Stimulated activated CD8-positive, alpha-beta memory T cell treated with anti-CD3 and anti-CD28 coated beads, Interleukin-7, amount 100 ng/mL, for 4 hours (primary cell): ENCODE measurements around the gene LYPD4.
A peak's percentile ranks its signal among the peaks of the same experiment; 100 is the strongest.
"Not testable (repeated sequence)": the region's sequence is repeated elsewhere in the genome, so short reads cannot be mapped to it uniquely, and the experiment has no call there.

Experiments
- DNase-seq, 2 donors: peaks; one replicate each; pipeline ENCODE4 v3.0.0-alpha.2; 2020; ENCODE audit warnings: low read depth in 2 of 2

LYPD4 gene

DNA sequence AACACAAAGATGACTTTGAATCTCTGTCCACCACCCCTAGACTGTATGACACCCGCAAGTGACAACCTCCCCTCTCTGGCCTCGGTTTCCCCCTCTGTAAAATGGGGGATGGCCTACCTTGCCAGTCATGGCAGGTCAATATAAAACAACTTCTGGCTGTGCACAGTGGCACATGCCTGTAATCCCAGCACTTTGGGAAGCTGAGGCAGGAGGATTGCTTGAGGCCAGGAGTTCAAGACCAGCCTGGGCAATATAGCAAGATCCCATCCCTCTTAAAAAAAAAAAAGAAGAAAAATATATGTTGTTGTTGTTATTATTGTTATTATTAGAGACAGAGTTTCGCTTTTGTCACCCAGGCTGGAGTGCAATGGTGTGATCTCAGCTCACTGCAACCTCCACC is 31.5 kb upstream of the LYPD4 start:
- DNase-seq = not testable (repeated sequence)

DNA sequence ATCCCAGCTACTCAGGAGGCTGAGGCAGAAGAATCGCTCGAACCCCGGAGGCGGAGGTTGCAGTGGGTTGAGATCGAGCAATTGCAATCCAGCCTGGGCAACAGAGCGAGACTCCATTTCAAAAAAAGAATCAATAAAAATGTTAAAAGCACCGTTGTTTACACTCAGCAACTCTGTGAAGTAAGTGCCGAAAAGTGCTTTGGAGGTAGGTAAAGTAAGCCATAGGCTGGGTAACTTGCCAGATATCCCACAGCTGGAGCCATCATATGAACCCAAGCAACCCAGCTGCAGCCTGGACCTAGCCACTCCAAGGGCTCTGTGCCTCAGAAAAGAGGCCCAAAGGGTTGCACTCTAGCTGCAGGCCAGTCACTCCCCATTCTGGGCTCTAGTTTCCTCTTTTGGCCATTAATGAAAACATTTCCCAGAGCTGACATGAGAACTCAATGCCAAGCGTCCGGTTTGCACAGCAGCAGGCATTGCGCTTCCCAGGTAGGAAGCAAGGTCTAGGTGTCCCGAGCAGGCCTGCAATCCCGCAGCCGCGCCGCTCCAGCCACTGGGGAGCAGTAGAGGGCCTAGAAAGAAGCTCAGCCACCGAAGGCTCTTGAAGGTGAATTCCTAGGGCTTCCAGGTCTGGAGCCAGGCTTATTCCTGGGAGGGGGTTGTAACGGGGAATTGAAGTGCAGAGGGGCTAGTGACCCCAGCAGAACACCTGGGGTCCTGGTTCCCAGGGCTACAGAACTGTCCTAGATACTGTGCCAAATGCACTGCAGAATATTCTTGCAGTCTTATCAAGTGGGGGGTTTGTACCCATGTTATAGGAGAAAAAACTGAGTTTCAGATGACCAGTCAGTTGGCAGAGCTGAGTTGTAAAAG is 28.5 kb upstream of the LYPD4 start:
- peak in 1 of 2 donors; percentile 43 for DNase-seq

DNA sequence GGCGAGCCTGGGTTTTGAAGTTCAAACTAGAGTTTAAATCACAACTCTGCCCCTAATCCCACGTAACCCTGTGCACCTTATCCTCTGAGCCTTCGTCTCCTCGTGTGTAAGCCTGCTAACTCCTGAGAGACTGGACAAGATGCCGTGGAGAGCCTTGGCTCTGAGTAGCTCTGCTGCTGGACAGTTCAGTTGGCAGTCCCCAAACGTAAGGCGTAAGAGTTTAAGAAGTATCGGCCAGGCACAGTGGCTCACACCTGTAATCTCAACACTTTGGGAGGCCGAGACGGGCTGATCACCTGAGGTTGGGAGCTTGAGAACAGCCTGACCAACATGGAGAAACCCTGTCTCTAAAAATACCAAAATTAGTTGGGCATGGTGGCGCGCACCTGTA is 27.9 kb upstream of the LYPD4 start:
- DNase-seq = no peak

DNA sequence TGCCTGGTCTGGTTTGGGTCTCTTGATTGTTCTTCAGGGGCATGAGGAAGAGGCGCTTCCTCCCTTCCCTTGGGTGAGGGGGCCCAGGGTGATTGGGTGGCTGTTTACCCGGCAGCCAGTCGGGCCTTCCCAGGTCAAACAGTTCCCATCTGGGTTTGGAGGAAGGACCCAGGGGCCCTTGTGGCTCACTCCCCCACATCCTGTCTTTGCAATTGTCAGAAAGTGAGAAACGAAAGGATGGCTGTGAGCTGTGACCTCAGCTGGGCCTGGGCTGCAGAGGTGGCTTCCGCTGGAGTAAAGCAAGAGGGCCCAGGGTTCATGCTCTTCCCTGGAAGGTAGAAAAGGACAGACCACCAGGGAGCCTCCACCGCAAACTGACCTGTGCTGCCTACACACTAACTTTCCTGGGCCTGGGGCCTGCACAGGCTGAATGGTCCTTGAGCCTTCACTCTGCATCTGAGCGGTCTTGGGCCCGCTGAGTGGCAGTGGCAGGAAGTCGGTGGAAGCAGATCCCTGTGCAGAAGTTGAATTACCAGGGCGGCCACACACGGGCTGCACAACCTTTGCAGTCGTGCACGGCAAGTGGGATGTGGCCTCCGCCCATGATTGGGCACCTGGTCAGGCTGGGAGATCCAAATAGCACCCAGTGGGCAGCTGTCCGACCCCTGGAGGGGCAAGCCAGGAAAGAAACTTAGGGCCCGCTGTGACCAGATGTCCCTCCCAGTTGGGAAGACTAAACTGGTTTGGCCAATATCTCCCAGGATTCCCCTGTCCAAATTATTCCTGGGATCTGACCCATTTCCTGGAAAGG is 27.3 kb upstream of the LYPD4 start:
- peak in 1 of 2 donors; percentile 43 for DNase-seq

DNA sequence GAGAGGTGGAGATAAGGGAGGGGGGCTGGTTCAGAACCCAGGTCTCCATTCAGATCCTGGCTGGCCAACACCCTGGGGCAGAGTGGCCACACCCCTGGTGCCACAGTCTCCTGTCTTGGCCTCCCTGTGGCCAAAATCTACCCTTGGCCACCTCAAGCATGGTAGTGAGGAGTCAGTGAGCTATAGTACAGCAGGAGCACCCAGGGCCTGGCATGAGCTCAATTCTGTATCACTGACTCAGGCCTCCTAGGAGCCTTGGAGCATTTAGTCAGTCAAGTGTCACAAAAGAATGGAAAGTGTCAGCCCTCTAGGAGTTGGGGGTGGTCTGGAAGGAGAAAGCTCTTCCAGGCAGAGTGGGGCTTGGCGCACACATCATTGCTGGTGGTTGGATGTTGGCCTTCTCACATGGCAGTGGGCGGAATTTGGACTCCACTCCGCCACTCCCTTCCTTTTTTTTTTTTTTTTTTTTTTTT is 26.0 kb upstream of the LYPD4 start:
- DNase-seq = no peak

DNA sequence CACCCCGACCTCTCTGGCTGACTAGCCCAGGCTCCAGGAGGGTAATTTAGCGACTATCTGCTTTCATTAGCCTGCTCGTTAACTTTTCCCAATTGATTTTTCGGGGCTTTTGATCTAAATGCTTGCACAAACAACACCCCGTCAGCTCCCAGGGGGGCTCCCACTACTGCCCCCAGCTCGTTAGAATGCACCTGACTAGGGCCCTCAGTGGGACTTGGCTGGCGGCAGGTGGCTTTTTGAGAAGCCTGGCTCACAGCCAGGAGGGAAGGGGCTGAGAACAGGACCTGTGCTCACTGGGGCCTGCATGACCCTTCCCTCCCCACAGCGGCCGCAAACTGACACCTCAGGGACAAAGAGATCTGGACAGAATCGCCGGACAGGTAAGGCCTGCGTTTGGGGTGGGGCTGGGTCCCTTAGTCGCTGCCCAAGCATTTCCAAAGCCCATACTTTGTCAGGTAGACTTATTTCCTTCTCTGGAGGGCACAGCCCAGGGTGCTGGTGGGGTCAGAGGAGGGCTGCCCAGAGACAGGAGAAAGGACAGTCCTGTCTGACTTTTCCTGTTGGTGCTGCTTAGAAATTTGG is 25.0 kb upstream of the LYPD4 start:
- DNase-seq = no peak

DNA sequence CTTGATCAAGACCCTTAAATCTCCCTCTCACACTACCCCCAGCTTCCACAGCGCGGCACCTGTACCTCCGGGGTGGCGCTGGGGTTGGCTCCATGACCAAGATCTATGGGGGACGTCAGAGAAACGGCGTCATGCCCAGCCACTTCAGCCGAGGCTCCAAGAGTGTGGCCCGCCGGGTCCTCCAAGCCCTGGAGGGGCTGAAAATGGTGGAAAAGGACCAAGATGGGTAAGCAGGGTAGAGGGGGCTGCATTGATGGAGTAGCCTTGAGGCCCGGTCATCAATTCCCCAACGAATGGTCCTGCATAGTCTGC is 24.5 kb upstream of the LYPD4 start:
- DNase-seq = no peak

DNA sequence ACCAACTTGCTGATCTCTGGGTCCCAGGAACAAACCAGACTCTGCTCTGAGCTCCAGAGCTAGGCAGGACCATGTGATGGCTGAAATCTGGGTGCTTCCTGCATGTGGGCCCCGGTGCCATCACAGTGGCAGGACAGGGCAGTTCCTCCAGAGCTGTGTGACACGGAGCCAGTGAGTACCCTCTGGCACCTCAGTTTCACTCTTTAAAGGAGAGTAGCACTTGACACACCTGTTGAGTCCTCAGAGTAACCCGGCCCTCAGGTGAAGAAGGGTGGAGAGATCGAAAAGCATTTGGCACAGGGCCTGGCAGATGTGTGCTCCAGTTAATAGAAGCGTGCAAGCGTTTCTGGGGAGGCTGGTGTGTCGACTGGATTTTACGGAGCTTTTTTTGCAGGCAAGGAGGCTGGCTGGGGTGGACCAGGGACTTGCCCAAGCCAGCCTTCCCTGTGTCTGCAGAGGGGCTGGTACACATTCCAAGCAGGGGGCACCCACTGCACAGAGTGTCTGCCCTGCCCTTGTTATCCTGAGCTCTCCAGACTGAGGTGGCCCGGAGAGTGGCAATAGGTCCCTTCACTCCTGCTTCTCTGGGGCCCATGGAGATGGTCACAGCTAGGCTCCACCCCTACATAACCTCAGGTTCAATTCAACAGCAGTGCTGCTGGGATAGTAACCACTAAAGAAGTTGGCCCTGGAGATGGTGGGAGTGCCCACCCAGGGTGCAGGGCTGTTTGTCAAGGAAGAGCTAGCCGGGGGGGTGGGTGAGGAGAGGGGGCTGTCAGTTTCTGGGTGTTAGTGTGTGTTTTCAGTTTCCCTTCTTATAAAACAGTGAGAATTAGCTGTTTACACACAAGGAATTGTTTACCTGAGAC is 23.9 kb upstream of the LYPD4 start:
- no peak for DNase-seq

DNA sequence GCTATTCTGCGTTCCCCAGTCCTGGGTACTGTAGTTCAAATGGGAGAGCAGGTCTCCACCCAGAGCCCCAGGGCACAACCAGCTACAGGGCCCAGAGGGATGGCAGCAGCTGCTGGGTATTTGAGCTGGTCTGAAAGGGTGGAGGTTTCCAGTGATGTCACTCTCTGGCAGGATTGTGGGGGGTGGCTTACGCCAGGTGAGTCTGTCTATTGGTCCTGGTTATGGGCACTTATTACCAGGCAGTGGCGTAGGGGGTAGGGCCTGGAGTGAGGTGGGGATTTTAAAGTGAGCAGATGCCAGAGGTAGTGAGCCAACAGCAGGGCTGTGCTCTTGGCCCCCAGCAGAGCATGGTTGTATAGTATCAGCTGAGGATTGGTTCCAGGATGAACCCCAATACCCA is 21.8 kb upstream of the LYPD4 start:
- DNase-seq = no peak

DNA sequence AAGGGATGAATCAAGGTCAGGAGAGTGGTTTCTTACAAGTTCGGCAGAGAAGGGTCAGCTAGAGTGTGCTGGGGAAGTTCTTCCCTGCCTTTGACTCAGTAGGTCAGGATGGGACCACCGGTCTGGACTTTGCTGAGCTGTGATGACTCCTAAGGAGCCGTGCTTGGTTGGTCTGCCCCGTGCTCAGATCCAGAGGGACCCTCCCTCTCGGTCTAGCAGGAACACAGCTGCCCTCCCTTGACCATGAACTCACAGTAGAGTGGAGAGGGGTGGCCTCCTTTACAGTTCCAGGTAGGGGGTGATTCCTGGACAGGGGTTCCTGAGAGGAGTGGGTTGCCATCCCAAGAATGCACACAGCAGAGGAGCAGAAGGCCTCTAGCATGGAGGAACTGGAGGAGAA is 19.9 kb upstream of the LYPD4 start:
- no peak for DNase-seq

DNA sequence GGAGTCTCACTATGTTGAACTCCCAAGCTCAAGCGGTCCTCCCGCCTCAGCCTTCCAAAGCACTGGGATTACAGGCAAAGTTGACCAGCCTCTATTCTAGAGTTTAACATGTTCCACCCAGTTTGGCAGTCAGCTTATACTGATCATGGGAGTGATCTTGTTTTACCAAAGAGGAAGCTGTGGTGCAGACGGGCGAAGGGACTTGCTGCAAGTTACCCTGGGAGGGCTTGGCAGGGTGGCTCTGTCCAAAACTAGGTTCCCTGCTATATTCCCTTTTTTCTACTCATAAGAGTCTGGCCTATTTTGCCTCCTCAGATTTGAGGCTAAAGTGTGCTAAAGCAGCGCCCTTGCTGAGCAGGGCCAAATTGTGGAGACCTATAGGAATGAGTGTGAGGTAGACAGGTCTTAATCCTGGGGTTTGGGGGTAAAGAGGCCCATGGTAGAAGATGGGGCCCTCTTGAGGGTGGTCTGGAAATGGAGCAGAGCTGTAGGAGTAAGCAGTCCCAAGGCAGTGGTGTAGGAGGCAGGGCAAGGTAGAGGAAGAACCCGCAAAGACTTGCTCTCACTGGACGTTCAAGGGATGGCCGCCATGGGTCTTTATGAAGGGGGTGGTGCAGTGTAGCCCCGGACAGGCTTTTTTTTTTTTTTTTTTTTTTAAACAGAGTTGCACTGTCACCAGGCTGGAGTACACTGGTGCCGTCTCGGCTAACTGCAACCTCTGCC is 18.9 kb upstream of the LYPD4 start:
- no peak for DNase-seq

DNA sequence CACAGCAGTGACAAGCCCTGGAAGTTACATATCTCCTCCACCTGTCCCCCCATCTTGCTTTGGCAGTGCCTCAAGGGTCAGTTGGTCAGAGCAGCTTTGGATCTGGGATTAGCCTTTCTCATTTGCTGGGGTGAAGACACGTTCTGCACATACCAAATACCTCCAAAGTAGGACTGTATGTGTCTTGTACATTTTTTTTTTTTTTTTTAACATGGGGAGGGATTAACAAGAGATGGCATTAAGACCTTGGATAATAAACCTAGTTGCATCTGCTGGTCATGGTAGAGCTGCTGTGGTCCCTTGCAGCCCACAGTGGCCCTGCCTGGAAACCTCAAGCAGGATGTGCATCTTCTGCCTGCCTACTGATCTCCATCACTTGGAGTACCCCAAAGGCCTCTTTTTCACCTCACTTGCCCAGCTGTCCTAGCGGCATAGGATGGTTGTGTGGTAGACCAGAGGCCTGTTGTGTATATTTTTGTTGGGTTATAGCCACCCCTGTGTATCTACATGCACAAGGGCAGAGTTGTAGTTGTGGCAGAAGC is 18.0 kb upstream of the LYPD4 start:
- no peak for DNase-seq

DNA sequence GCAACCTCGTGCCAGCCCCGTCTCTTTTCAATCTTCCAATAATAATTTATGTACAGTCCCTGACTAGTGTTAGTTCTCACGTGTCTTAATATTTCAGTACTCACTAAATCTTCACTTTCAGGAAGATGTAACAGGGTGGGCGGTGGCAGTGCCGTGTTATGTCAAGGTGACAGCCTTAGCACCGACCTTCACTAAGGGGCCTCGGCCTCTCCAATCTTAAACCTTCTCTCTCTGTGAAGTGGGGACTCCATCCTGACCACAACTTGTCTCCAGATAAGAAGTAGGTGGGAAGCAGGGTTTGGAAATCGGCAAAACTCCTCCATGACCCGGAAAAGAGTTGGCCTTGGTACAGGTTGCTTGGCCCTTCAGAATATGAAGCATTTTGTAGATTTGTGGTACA is 17.4 kb upstream of the LYPD4 start:
- no peak for DNase-seq

DNA sequence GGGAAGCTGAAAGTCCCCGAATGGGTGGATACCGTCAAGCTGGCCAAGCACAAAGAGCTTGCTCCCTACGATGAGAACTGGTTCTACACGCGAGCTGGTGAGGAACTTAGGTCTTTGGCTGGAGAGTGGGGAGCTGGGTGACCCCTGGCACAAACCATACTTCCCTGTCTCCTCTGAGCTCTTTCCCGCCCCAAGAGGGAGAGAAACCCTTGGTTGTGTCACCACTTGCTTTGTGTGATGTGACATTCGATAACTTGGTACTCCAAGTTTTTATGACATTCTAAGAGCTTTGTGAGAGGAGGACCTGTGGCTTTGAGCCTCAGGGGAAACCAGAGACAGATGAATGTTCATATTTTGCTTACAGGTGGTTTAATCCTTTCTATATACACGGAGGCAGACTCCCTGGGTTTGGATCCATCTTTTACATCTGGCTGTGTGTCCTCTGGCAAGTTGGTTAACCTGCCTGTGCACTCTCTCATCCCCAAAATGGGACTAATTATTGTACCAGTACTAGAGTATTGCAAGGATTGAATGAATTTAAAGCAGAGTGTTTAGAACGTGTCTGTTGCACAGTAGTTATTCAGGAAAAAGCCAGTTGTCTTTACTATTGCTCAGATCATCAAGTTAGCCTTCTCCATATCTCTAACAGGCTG is 16.8 kb upstream of the LYPD4 start:
- DNase-seq = no peak

DNA sequence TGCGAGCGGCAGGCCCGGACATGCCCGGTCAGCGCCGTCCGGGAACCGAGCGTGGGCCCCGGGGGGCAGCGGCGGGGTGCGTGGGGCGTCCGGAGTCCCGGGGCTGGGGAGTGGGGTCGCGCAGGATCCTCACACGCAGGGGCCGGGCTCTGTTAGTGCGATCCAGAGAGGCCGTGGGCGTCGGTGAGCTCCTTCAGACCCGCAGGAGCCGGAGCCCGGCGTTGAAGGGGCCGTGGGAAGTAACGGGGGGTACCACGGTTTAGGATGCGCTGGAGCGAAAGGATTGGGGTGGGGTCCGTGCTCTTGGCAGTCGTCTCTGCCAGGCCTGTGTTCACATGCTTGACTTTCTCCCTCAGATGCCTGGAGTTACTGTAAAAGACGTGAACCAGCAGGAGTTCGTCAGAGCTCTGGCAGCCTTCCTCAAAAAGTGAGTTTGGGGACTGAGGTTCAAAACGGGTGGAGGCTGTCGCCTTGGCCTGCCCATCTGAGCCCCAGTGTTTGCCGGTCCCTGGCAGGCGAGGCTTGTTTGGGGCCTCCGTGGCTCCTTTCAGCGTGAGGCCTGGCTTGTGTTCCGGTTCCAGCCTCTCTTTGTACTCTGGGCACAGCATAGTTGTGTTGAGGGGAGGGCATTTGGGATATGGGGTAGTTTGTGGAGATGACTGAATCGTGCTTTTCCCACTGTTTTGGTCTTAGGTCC is 16.1 kb upstream of the LYPD4 start:
- DNase-seq = no peak

DNA sequence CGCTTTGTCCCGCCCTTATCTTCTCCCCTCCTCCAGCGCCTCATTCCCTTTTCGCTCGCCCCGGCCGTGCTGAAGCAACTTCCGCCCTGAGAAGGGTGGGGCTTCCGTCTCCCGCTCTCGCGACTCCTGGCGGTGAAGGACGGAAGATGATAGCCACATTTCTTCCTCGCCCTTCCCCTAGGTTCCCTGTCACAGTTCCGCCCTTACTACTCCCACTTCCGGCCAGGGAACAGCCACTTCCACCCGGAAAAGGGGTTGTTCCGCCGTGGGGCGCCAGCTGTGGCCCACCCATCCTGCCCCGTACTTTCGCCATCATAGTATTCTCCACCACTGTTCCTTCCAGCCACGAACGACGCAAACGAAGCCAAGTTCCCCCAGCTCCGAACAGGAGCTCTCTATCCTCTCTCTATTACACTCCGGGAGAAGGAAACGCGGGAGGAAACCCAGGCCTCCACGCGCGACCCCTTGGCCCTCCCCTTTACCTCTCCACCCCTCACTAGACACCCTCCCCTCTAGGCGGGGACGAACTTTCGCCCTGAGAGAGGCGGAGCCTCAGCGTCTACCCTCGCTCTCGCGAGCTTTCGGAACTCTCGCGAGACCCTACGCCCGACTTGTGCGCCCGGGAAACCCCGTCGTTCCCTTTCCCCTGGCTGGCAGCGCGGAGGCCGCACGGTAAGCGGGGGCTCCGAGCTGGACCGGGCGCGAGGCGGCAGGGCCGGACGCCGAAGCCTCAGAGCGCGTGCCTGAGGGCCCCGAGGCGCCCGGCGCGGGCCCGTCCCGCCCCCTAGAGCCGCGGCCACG is 15.3 kb upstream of the LYPD4 start, which contains the start of gene RPS19:
RPS19 (plus strand) TSS at position 638 of the 801 bp plus-strand sequence. CDS start 520 bp downstream, outside the sequence.
- peak; percentile 95 to 97 for DNase-seq

DNA sequence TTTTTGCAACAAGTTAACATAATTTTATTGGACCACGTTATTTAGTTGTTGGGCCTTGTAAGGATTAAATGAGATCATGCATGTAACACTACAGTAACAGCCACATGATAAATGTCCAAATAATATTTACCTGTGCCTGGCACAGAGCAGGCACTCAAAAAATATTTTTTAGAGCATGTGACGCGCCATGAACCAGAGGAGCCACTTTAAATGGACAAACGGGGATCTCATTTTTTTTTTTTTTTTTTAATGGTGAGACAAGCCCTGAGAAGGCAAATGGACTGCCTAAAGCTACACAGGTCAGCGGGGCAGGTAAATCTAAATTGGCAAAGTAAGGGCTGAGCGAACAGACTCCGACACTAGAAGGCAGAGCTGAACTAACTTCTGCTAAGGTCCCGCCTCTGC is 14.7 kb upstream of the LYPD4 start:
- no peak for DNase-seq

DNA sequence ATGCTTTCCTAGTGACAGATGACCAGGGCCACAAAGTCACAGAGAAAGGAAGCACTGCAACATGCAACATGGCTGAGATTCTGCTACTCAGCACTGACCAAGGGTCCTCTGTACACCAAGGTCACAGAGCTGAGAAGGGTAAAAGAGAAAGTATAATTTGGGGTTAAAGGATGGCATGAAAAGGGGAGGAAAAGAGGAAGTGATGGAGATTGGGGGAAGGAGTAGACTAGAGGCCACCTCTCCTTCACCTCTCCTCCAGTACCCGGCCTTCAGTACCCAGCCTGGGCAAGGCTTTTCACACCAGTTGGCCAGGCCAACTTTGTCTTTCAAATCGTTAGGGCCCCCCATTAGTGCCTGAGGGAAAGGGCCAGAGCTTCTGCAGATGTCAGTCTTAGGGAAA is 9.3 kb upstream of the LYPD4 start:
- DNase-seq = no peak

DNA sequence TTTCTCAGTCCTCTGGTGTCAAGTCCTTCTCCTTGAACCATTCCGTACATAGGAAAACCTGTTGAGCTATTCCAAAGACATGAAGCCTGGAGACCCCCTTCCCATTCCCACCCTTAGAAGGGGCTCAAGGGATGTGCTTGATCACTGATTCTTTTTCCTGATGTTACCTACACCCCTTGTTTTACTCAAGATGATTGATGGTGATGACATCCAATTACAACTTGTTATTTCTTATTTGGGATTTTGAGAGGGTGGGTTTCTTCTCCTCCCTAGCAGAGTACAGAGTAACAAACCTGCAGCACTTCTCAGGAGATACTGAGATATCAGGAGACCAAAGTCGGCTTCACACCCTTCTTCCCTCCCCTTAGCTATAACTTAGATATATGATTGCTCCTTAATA is 8.9 kb upstream of the LYPD4 start:
- no peak for DNase-seq
